Midbrain (tissue), 1 donor: ENCODE data around the gene PCSK5.
"Not testable (repeated sequence)": the region's sequence is repeated elsewhere in the genome, so short reads cannot be mapped to it uniquely, and the experiment has no call there.

Experiments used
- DNase-seq: peaks from one replicate; lab custom pipeline; 2025; lab: John Stamatoyannopoulos, UW

Gene PCSK5

GRCh38 chr9:76313771-76314170, 423.3 kb downstream of the PCSK5 start:
- DNase-seq, result no peak

- no peak for DNase-seq
These were observed 423.8 kb downstream of the PCSK5 start for GRCh38 chr9:76314321-76314720.

- no peak for DNase-seq
These were observed 425.6 kb downstream of the PCSK5 start for GRCh38 chr9:76316069-76316468.

GRCh38 chr9:76319466-76319865, 429.0 kb downstream of the PCSK5 start:
- DNase-seq, result not testable (repeated sequence)

- DNase-seq, result no peak
These were observed 430.8 kb downstream of the PCSK5 start for GRCh38 chr9:76321195-76321828.

GRCh38 chr9:76322810-76323209, 432.3 kb downstream of the PCSK5 start:
- no peak for DNase-seq

- DNase-seq, result no peak
These were observed 433.0 kb downstream of the PCSK5 start for GRCh38 chr9:76323490-76323889.

- DNase-seq, result not testable (repeated sequence)
These were observed 433.6 kb downstream of the PCSK5 start for GRCh38 chr9:76324030-76324429.

- no peak for DNase-seq
These were observed 439.6 kb downstream of the PCSK5 start for GRCh38 chr9:76330034-76330433.

- no peak for DNase-seq
These were observed 442.9 kb downstream of the PCSK5 start for GRCh38 chr9:76333388-76333787.

GRCh38 chr9:76333964-76334363, 443.5 kb downstream of the PCSK5 start:
- DNase-seq, result no peak

GRCh38 chr9:76336027-76336426, 445.6 kb downstream of the PCSK5 start:
- no peak for DNase-seq

- DNase-seq, result no peak
These were observed 447.9 kb downstream of the PCSK5 start for GRCh38 chr9:76338418-76338817.

GRCh38 chr9:76341616-76342015, 451.1 kb downstream of the PCSK5 start:
- no peak for DNase-seq

GRCh38 chr9:76342201-76342600, 451.7 kb downstream of the PCSK5 start:
- no peak for DNase-seq

- DNase-seq, result no peak
These were observed 452.4 kb downstream of the PCSK5 start for GRCh38 chr9:76342858-76343257.

- DNase-seq, result no peak
These were observed 459.4 kb downstream of the PCSK5 start for GRCh38 chr9:76349865-76350264.

GRCh38 chr9:76351006-76351405, 460.5 kb downstream of the PCSK5 start:
- no peak for DNase-seq

GRCh38 chr9:76352026-76352620, 461.6 kb downstream of the PCSK5 start:
- DNase-seq, result no peak

- DNase-seq, result no peak
These were observed 462.8 kb downstream of the PCSK5 start for GRCh38 chr9:76353280-76353679.

- no peak for DNase-seq
These were observed 463.7 kb downstream of the PCSK5 start for GRCh38 chr9:76354221-76354620.

- DNase-seq, result no peak
These were observed 465.4 kb downstream of the PCSK5 start for GRCh38 chr9:76355886-76356285.

- DNase-seq, result no peak
These were observed 467.1 kb downstream of the PCSK5 start for GRCh38 chr9:76357555-76357954.
